KMS-11 (cell line): ENCODE results near the gene OR10H3.

ENCODE experiments used
- H2AFZ ChIP-seq: fragments of 200-600 bp; sonication (generic); 2 replicates; pipeline ENCODE4 v1.6.1; 2016; ENCODE audit warnings: antibody characterized with exemption, mixed run types, low read depth
- H3K27ac ChIP-seq: fragments of 200-600 bp; sonication (generic); 2 replicates; pipeline ENCODE4 v1.6.1; 2016; ENCODE audit warnings: mild to moderate bottlenecking, mixed run types
- H3K27me3 ChIP-seq: fragments of 200-600 bp; sonication (generic); 2 replicates; pipeline ENCODE4 v1.6.1; 2017; ENCODE audit warnings: mild to moderate bottlenecking, low read depth, mixed run types, moderate library complexity; ENCODE audit not compliant: insufficient read depth
- H3K36me3 ChIP-seq: fragments of 200-600 bp; sonication (generic); 2 replicates; pipeline ENCODE4 v1.6.1; 2017; ENCODE audit warnings: mild to moderate bottlenecking, mixed run types; ENCODE audit not compliant: insufficient read depth
- H3K4me1 ChIP-seq: fragments of 200-600 bp; sonication (generic); 2 replicates; pipeline ENCODE4 v1.6.1; 2016; ENCODE audit warnings: mild to moderate bottlenecking, low read depth, mixed run types; ENCODE audit not compliant: poor library complexity, severe bottlenecking
- H3K4me2 ChIP-seq: fragments of 200-600 bp; sonication (generic); 2 replicates; pipeline ENCODE4 v1.7.0; 2016; ENCODE audit warnings: mild to moderate bottlenecking, mixed run types
- H3K4me3 ChIP-seq: fragments of 200-600 bp; sonication (generic); IDR thresholded peaks from 2 replicates; pipeline ENCODE4 v1.6.1; 2017; ENCODE audit warnings: low read depth, low read length, mixed read lengths; ENCODE audit not compliant: insufficient read depth
- H3K79me2 ChIP-seq: fragments of 200-600 bp; sonication (generic); 2 replicates; pipeline ENCODE4 v1.6.1; 2016; ENCODE audit warnings: low read depth, mixed run types; ENCODE audit not compliant: insufficient read depth
- H3K9ac ChIP-seq: fragments of 200-600 bp; sonication (generic); 2 replicates; pipeline ENCODE4 v1.6.1; 2016; ENCODE audit warnings: mild to moderate bottlenecking, mixed run types
- H4K20me1 ChIP-seq: fragments of 200-600 bp; sonication (generic); 2 replicates; pipeline ENCODE4 v1.6.1; 2016; ENCODE audit warnings: mild to moderate bottlenecking, mixed run types; ENCODE audit not compliant: insufficient read depth
- TF ChIP-seq, protein P1 (sequence below): fragments of 200-600 bp; sonication (generic); conservative IDR thresholded peaks from 2 replicates; pipeline ENCODE4 v1.6.1; 2017; ENCODE audit warnings: low read depth, mild to moderate bottlenecking, antibody characterized with exemption, low read length, moderate library complexity, mixed read lengths

Gene OR10H3

DNA sequence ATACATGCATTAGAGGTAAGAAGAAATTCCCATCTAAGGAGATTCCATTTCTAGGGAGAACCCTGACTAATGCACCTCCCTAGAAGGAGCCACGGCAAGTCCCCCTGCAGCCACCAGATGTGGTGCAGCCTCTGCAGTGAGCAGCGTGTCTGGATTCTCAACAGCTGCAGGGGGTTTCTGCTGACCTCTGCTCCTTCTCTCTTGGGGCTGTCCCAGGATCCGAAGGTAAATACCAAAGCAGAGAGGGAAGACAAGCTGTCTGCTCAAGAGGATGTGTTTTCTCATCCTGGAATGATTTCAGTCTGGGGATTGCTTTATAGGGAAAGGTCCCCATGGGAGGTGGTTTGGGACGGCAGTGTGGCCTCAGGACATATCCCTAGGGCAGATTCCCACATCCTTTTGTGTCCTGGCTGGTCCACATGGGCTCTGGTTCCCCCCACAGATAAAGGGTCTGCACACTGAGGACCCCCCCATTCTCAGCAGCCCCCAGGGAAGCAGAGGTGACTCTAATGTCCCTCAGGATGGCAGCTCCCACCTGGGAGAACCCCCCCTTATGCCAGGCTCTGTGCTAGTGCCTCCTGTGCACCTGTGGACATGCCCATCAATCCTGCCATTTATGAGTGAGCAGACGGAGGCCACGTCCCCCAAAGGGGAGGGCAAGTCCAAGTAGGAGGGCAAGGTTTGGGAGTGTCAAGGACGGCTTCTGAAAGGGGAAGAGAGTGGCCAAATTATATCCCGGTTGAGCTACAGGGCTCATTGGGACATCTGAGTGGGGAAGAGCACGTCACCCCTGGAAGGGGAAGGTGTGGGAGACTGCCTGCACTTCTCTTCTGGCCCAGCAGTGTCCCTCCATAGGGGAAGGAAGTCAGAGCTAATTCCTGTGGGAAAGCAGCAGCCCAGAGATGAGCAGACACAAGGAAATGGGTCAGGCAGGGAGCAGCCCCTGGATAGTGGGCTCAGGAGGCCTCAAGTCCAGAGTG lies 39.5 kb downstream of the OR10H3 start:
- TF ChIP-seq, protein P1, sequence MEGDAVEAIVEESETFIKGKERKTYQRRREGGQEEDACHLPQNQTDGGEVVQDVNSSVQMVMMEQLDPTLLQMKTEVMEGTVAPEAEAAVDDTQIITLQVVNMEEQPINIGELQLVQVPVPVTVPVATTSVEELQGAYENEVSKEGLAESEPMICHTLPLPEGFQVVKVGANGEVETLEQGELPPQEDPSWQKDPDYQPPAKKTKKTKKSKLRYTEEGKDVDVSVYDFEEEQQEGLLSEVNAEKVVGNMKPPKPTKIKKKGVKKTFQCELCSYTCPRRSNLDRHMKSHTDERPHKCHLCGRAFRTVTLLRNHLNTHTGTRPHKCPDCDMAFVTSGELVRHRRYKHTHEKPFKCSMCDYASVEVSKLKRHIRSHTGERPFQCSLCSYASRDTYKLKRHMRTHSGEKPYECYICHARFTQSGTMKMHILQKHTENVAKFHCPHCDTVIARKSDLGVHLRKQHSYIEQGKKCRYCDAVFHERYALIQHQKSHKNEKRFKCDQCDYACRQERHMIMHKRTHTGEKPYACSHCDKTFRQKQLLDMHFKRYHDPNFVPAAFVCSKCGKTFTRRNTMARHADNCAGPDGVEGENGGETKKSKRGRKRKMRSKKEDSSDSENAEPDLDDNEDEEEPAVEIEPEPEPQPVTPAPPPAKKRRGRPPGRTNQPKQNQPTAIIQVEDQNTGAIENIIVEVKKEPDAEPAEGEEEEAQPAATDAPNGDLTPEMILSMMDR: no peak

DNA sequence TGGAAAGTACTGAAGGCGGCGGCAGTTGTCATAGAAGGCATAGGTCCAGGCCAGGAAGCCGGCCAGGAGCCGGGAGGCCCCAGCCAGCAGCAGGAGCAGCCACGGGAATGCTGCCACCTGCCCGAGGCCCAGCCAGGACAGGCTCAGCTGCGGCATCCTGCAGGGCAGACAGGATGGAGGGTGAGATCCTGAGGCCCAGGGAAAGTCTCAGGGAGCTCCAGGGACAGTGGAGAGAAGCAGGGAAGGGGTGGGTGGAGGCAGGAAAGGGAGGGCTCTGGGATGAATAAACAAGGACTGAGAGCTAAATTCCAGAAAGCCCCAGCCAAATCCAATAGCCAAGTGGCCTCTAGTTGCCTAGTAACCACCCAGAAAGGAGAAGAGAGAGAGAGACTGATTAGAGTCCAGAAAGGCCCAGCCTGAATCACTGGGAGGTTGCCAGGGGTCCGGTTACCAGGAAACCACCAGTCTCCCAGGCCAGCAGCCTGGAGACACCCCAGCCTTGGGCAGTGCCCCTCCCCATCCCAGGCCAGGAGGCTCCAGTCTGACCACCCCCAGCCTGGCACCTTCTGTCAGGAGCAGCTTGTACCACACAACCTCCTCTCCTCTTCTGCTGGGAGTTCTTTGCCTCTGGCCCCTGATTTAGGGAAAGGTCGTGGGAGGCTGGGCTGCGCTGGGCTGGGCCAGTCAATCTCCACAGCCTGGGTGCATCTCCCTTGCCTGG lies 42.1 kb downstream of the OR10H3 start:
- Histone ChIP-seq H3K9ac (no peak overlapping the region), H3K4me1 (no peaks in the 10 kb centered on the region), H3K4me3 (no peak overlapping the region), H3K79me2 (no peaks in the 10 kb centered on the region), H3K36me3 (no peaks in the 10 kb centered on the region), H3K27ac (no peak overlapping the region), H3K27me3 (no peaks in the 10 kb centered on the region), H3K4me2 (no peak overlapping the region), H4K20me1 (no peaks in the 10 kb centered on the region), H2AFZ (no peak overlapping the region)
- TF ChIP-seq, protein P1: no peak

More for the DNA sequence above, 39.5 kb downstream of the OR10H3 start:
- Histone ChIP-seq H3K79me2 (no peaks in the 10 kb centered on the region), H3K4me3 (no peak overlapping the region), H2AFZ (no peak overlapping the region), H3K4me1 (no peaks in the 10 kb centered on the region), H3K9ac (no peak overlapping the region), H3K4me2 (no peak overlapping the region), H4K20me1 (no peaks in the 10 kb centered on the region), H3K27ac (no peak overlapping the region), H3K36me3 (no peaks in the 10 kb centered on the region), H3K27me3 (no peaks in the 10 kb centered on the region)

DNA sequence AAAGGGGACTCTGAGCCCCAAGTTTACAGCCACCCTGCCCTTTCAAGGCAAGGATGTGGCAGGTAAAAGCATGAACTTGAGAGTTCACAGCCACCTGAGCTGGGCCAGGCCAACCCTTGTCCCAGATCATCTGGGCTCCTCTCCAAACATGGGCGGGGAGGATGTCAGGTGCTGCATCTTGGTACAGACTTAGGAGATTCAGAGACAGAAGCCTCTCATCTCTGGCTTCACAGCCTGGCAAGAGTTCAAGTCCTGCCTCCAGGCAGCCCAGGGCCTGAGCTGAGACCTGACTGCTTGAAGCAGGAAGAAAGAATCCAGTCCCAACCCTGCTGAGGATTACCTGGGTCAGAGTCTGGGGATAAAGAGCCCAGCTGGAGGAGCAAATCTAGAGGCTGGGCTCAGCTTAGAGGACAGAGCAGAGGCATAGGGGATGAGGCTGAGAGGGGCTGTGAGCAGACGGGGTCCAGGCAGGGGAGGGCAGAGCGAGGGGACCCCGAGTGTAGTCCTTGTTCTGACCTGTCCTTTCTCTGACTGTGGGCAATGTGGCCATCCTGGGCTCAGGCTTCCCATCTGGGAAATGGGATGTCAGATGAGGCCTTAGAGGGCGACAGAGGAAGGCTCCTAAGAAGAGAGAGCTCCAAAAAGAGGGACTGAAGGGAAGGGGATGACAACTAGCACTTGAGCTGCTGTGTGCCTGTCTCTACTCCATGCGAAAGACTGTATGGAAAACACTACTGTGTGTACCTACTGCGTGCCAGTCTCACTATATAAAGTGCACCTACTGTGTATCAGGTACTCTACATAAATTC lies 43.0 kb downstream of the OR10H3 start:
- Histone ChIP-seq H3K27me3 (no peaks in the 10 kb centered on the region), H3K4me3 (no peak overlapping the region), H3K9ac (no peak overlapping the region), H4K20me1 (no peaks in the 10 kb centered on the region), H3K36me3 (no peaks in the 10 kb centered on the region), H3K27ac (no peak overlapping the region), H3K4me2 (no peak overlapping the region), H3K4me1 (no peaks in the 10 kb centered on the region), H2AFZ (no peak overlapping the region), H3K79me2 (no peaks in the 10 kb centered on the region)
- TF ChIP-seq, protein P1: no peak

DNA sequence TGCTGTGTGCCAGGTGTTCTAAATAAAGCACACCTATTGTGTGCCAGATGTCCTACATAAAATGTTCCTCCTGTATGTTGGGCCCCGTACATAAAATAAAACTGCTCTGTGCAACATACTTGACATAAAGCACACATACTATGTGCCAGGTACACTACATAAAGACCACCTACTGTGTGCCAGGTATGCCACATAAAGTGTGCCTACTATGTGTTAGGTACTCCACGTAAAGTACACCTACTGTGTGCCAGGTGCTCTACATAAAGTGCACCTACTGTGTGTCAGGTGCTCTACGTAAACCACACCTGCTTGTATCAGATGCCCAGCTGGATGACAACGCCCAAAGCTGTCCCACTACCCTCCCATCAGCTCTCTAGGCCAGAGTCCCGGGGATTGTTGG lies 43.9 kb downstream of the OR10H3 start:
- Histone ChIP-seq H3K27ac (no peak overlapping the region), H3K4me3 (no peak overlapping the region), H3K36me3 (no peaks in the 10 kb centered on the region), H3K79me2 (no peaks in the 10 kb centered on the region), H3K9ac (no peak overlapping the region), H4K20me1 (no peaks in the 10 kb centered on the region), H3K4me2 (no peak overlapping the region), H3K4me1 (no peaks in the 10 kb centered on the region), H2AFZ (no peak overlapping the region), H3K27me3 (0 out of 2 replicates have a peak, but pooled peaks cover 1% of the 10 kb centered on the region)
- TF ChIP-seq, protein P1: no peak
